ENCODE results near the gene AP1G1.

Gene AP1G1

GRCh38 chr16:71778780-71779179 lies 29.9 kb downstream of the AP1G1 start:
- no peaks in the 10 kb centered on the region for H3K9me3 ChIP-seq (ENCODE audit: control insufficient read depth, insufficient read depth, low read length)
- no peaks in the 10 kb centered on the region for H3K4me1 ChIP-seq (ENCODE audit: control insufficient read depth, insufficient read depth, low read length)
- peaks cover 12% of the 10 kb centered on the region for H3K36me3 ChIP-seq (ENCODE audit: control insufficient read depth, insufficient read depth, low read length)
- H3K9ac ChIP-seq (ENCODE audit: low read depth, low read length) = no peak overlapping the region
- H3K27me3 ChIP-seq (ENCODE audit: control insufficient read depth, insufficient read depth, low read length) = no peaks in the 10 kb centered on the region
- H3K4me3 ChIP-seq (ENCODE audit: low read depth, low read length) = no peak overlapping the region

- Histone ChIP-seq H3K27me3 (ENCODE audit: control insufficient read depth, insufficient read depth, low read length) (no peaks in the 10 kb centered on the region), H3K4me3 (ENCODE audit: low read depth, low read length) (no peak overlapping the region), H3K9ac (ENCODE audit: low read depth, low read length) (no peak overlapping the region), H3K36me3 (ENCODE audit: control insufficient read depth, insufficient read depth, low read length) (peaks cover 15% of the 10 kb centered on the region), H3K4me1 (ENCODE audit: control insufficient read depth, insufficient read depth, low read length) (no peaks in the 10 kb centered on the region), H3K9me3 (ENCODE audit: control insufficient read depth, insufficient read depth, low read length) (no peaks in the 10 kb centered on the region)
These were observed 31.3 kb downstream of the AP1G1 start for GRCh38 chr16:71777329-71777728.

- Histone ChIP-seq H3K27me3 (ENCODE audit: control insufficient read depth, insufficient read depth, low read length) (no peaks in the 10 kb centered on the region), H3K4me1 (ENCODE audit: control insufficient read depth, insufficient read depth, low read length) (no peaks in the 10 kb centered on the region), H3K9ac (ENCODE audit: low read depth, low read length) (no peak overlapping the region), H3K36me3 (ENCODE audit: control insufficient read depth, insufficient read depth, low read length) (peaks cover 15% of the 10 kb centered on the region), H3K9me3 (ENCODE audit: control insufficient read depth, insufficient read depth, low read length) (no peaks in the 10 kb centered on the region), H3K4me3 (ENCODE audit: low read depth, low read length) (no peak overlapping the region)
These were observed 32.7 kb downstream of the AP1G1 start for GRCh38 chr16:71775949-71776348.

- H3K36me3 ChIP-seq (ENCODE audit: control insufficient read depth, insufficient read depth, low read length) = peaks cover 9% of the 10 kb centered on the region
- H3K9me3 ChIP-seq (ENCODE audit: control insufficient read depth, insufficient read depth, low read length) = no peaks in the 10 kb centered on the region
- no peaks in the 10 kb centered on the region for H3K27me3 ChIP-seq (ENCODE audit: control insufficient read depth, insufficient read depth, low read length)
- no peak overlapping the region for H3K9ac ChIP-seq (ENCODE audit: low read depth, low read length)
- no peaks in the 10 kb centered on the region for H3K4me1 ChIP-seq (ENCODE audit: control insufficient read depth, insufficient read depth, low read length)
- H3K4me3 ChIP-seq (ENCODE audit: low read depth, low read length) = no peak overlapping the region
These were observed 37.1 kb downstream of the AP1G1 start for GRCh38 chr16:71771571-71771970.

- Histone ChIP-seq H3K4me1 (ENCODE audit: control insufficient read depth, insufficient read depth, low read length) (no peaks in the 10 kb centered on the region), H3K27me3 (ENCODE audit: control insufficient read depth, insufficient read depth, low read length) (no peaks in the 10 kb centered on the region), H3K36me3 (ENCODE audit: control insufficient read depth, insufficient read depth, low read length) (peaks cover 5% of the 10 kb centered on the region)
These were observed 39.4 kb downstream of the AP1G1 start for GRCh38 chr16:71769222-71769621.

GRCh38 chr16:71767060-71767900 lies 41.4 kb downstream of the AP1G1 start:
- Histone ChIP-seq H3K4me1 (ENCODE audit: control insufficient read depth, insufficient read depth, low read length) (no peaks in the 10 kb centered on the region), H3K9ac (ENCODE audit: low read depth, low read length) (no peak overlapping the region), H3K36me3 (ENCODE audit: control insufficient read depth, insufficient read depth, low read length) (peaks cover 3% of the 10 kb centered on the region), H3K4me3 (ENCODE audit: low read depth, low read length) (no peak overlapping the region), H3K9me3 (ENCODE audit: control insufficient read depth, insufficient read depth, low read length) (no peaks in the 10 kb centered on the region), H3K27me3 (ENCODE audit: control insufficient read depth, insufficient read depth, low read length) (no peaks in the 10 kb centered on the region)

More at GRCh38 chr16:71769222-71769621, 39.4 kb downstream of the AP1G1 start:
- H3K9me3 ChIP-seq (ENCODE audit: control insufficient read depth, insufficient read depth, low read length) = no peaks in the 10 kb centered on the region
- no peak overlapping the region for H3K4me3 ChIP-seq (ENCODE audit: low read depth, low read length)
- no peak overlapping the region for H3K9ac ChIP-seq (ENCODE audit: low read depth, low read length)

GRCh38 chr16:71762186-71762585 lies 46.4 kb downstream of the AP1G1 start:
- Histone ChIP-seq H3K4me1 (ENCODE audit: control insufficient read depth, insufficient read depth, low read length) (no peaks in the 10 kb centered on the region), H3K27me3 (ENCODE audit: control insufficient read depth, insufficient read depth, low read length) (no peaks in the 10 kb centered on the region), H3K4me3 (ENCODE audit: low read depth, low read length) (no peak overlapping the region), H3K9ac (ENCODE audit: low read depth, low read length) (no peak overlapping the region), H3K36me3 (ENCODE audit: control insufficient read depth, insufficient read depth, low read length) (peaks cover 11% of the 10 kb centered on the region), H3K9me3 (ENCODE audit: control insufficient read depth, insufficient read depth, low read length) (no peaks in the 10 kb centered on the region)

- Histone ChIP-seq H3K27me3 (ENCODE audit: control insufficient read depth, insufficient read depth, low read length) (no peaks in the 10 kb centered on the region), H3K4me3 (ENCODE audit: low read depth, low read length) (no peak overlapping the region), H3K4me1 (ENCODE audit: control insufficient read depth, insufficient read depth, low read length) (no peaks in the 10 kb centered on the region), H3K36me3 (ENCODE audit: control insufficient read depth, insufficient read depth, low read length) (peaks cover 11% of the 10 kb centered on the region), H3K9ac (ENCODE audit: low read depth, low read length) (no peak overlapping the region), H3K9me3 (ENCODE audit: control insufficient read depth, insufficient read depth, low read length) (no peaks in the 10 kb centered on the region)
These were observed 47.5 kb downstream of the AP1G1 start for GRCh38 chr16:71761097-71761496.

GRCh38 chr16:71758293-71758760 lies 50.3 kb downstream of the AP1G1 start:
- no peaks in the 10 kb centered on the region for H3K9me3 ChIP-seq (ENCODE audit: control insufficient read depth, insufficient read depth, low read length)
- no peaks in the 10 kb centered on the region for H3K4me1 ChIP-seq (ENCODE audit: control insufficient read depth, insufficient read depth, low read length)
- H3K9ac ChIP-seq (ENCODE audit: low read depth, low read length) = no peak overlapping the region
- no peak overlapping the region for H3K4me3 ChIP-seq (ENCODE audit: low read depth, low read length)
- no peaks in the 10 kb centered on the region for H3K27me3 ChIP-seq (ENCODE audit: control insufficient read depth, insufficient read depth, low read length)
- peaks cover 11% of the 10 kb centered on the region for H3K36me3 ChIP-seq (ENCODE audit: control insufficient read depth, insufficient read depth, low read length)

- H3K36me3 ChIP-seq (ENCODE audit: control insufficient read depth, insufficient read depth, low read length) = peaks cover 10% of the 10 kb centered on the region
These were observed 54.0 kb downstream of the AP1G1 start for GRCh38 chr16:71754652-71755051.

GRCh38 chr16:71754108-71754507 lies 54.5 kb downstream of the AP1G1 start:
- Histone ChIP-seq H3K36me3 (ENCODE audit: control insufficient read depth, insufficient read depth, low read length) (peaks cover 15% of the 10 kb centered on the region), H3K27me3 (ENCODE audit: control insufficient read depth, insufficient read depth, low read length) (no peaks in the 10 kb centered on the region), H3K9me3 (ENCODE audit: control insufficient read depth, insufficient read depth, low read length) (no peaks in the 10 kb centered on the region), H3K4me3 (ENCODE audit: low read depth, low read length) (no peak overlapping the region), H3K4me1 (ENCODE audit: control insufficient read depth, insufficient read depth, low read length) (no peaks in the 10 kb centered on the region), H3K9ac (ENCODE audit: low read depth, low read length) (no peak overlapping the region)

More at GRCh38 chr16:71754652-71755051, 54.0 kb downstream of the AP1G1 start:
- no peaks in the 10 kb centered on the region for H3K4me1 ChIP-seq (ENCODE audit: control insufficient read depth, insufficient read depth, low read length)
- H3K9ac ChIP-seq (ENCODE audit: low read depth, low read length) = no peak overlapping the region
- H3K9me3 ChIP-seq (ENCODE audit: control insufficient read depth, insufficient read depth, low read length) = no peaks in the 10 kb centered on the region
- no peak overlapping the region for H3K4me3 ChIP-seq (ENCODE audit: low read depth, low read length)
- no peaks in the 10 kb centered on the region for H3K27me3 ChIP-seq (ENCODE audit: control insufficient read depth, insufficient read depth, low read length)

GRCh38 chr16:71748226-71748625 lies 60.4 kb downstream of the AP1G1 start:
- no peak overlapping the region for H3K9ac ChIP-seq (ENCODE audit: low read depth, low read length)
- no peaks in the 10 kb centered on the region for H3K9me3 ChIP-seq (ENCODE audit: control insufficient read depth, insufficient read depth, low read length)
- H3K4me1 ChIP-seq (ENCODE audit: control insufficient read depth, insufficient read depth, low read length) = no peaks in the 10 kb centered on the region
- no peak overlapping the region for H3K4me3 ChIP-seq (ENCODE audit: low read depth, low read length)
- H3K36me3 ChIP-seq (ENCODE audit: control insufficient read depth, insufficient read depth, low read length) = peaks cover 22% of the 10 kb centered on the region
- no peaks in the 10 kb centered on the region for H3K27me3 ChIP-seq (ENCODE audit: control insufficient read depth, insufficient read depth, low read length)

Measured in iPS-15b (cell line).